Heart left ventricle (tissue), 16 donors: ENCODE results near the gene CCT5. TPM values are rescaled to one million over a fixed set of nuclear protein-coding genes. Genes with fewer than 3 reads are reported as not detected.

Experiments
- ATAC-seq, 4 donors: fragments of 200-7000 bp; cut with Tn5 transposase; one replicate each; pipeline ENCODE4 v1.9.1; 2020 to 2022; ENCODE audit warnings: moderate library complexity in 4 of 4, mild to moderate bottlenecking in 3 of 4, moderate number of reproducible peaks in 1 of 4
- DNase-seq, 5 donors: peaks; one replicate each; pipeline ENCODE4 v3.0.0-alpha.2; 2020
- H3K27ac ChIP-seq, 12 donors: fragments of 200-600 bp; sonication (generic) in 4 of 12; one replicate each; pipeline versions ENCODE4 v1.5.0 to v1.8.0; 2016 to 2022; ENCODE audit warnings: mild to moderate bottlenecking in 2 of 12
- H3K27me3 ChIP-seq, 9 donors: fragments of 200-600 bp; sonication (generic) in 2 of 9; one replicate each; pipeline versions ENCODE4 v1.5.1 to v1.8.0; 2016 to 2022; ENCODE audit warnings: mild to moderate bottlenecking in 3 of 9
- H3K36me3 ChIP-seq, 9 donors: fragments of 200-600 bp; sonication (generic) in 2 of 9; one replicate each; pipeline versions ENCODE4 v1.5.0 to v1.8.0; 2018 to 2022; ENCODE audit warnings: mild to moderate bottlenecking in 2 of 9
- H3K4me1 ChIP-seq, 12 donors: fragments of 200-600 bp; sonication (generic) in 4 of 12; one replicate each; pipeline versions ENCODE4 v1.5.0 to v1.8.0; 2016 to 2022; ENCODE audit warnings: mild to moderate bottlenecking in 3 of 12
- H3K4me3 ChIP-seq, 12 donors: fragments of 200-600 bp; sonication (generic) in 4 of 12; one replicate each; pipeline versions ENCODE4 v1.5.0 to v1.8.0; 2017 to 2022; ENCODE audit warnings: mild to moderate bottlenecking in 9 of 12, moderate library complexity in 4 of 12
- H3K9me3 ChIP-seq, 12 donors: fragments of 200-600 bp; sonication (generic) in 4 of 12; one replicate each; pipeline versions ENCODE4 v1.5.0 to v1.8.0; 2016 to 2022; ENCODE audit warnings: mild to moderate bottlenecking in 1 of 12
- POLR2A ChIP-seq, 2 donors: fragments of 450-650 bp; IDR thresholded peaks; one replicate each; pipeline ENCODE4 v1.6.1; 2017; ENCODE audit warnings: antibody characterized with exemption in 2 of 2, mild to moderate bottlenecking in 2 of 2, moderate library complexity in 2 of 2
- WGBS, 4 donors: extraction: QIAGEN DNeasy Blood & Tissue Kit in 2 of 4; methylation state at CpG; one replicate each; pipeline versions ENCODE4 v1.1.5 to v1.1.7; 2013 to 2018; 5-methylcytosine and 5-hydroxymethylcytosine counted together
- intact Hi-C, 10 donors: fragments of 100-400 bp; cut with DNase I; formaldehyde crosslinking; loops; one replicate each; pipeline versions ENCODE4 v1.11.1 to v1.14.2; 2022
- polyA plus RNA-seq, 2 donors: library from polyadenylated mRNA; stranded (reverse); fragments of 200-250 nt; gene quantifications; one replicate each; pipeline ENCODE4 v1.2.3, GENCODE V29; 2013
- total RNA-seq, 9 donors: library from RNA; depleted of rRNA in 2 of 9; stranded (reverse); fragments of >200 nt in 2 of 9; fragmentation: NEBNext Ultra II Directional in 3 of 9; extraction: Animal tissue kit (Norgen Biotek cat#: 25700) in 3 of 9; gene quantifications; one replicate each; pipeline versions ENCODE4 v1.1.0 to v1.2.4, GENCODE V29; 2016 to 2023
- TF ChIP-seq, protein P1 (sequence below), 12 donors: fragments of 200-600 bp; sonication (generic) in 4 of 12; IDR thresholded peaks; one replicate each; pipeline versions ENCODE4 v1.5.0 to v1.8.0; 2018 to 2022; ENCODE audit warnings: antibody characterized with exemption in 12 of 12, mild to moderate bottlenecking in 5 of 12
- donor health status: ischemic (EF 13 %, LVEDD 7.1; RV severe dilation, severe dysfunction).
- donor health status: healthy with polysubstance abuse.
- donor health status: DM: no; HTN: yes; CAD: no.
- donor health status: DM: no; HTN: no; CAD: no.
- donor health status: ischemic (EF 25% LVEDD 6.9; RV normal size, moderate dysfunction).
- donor health status: ischemic (EF 25% LVEDD 5.7; RV mildly dilated, moderate dysfunction).
- donor health status: healthy.
- donor health status: DM: yes; HTN: yes; CAD: no.
- donor health status: ischemic (EF 35%, LVEDD 5.7; RV mildly dilated, moderate dysfunction).
- donor health status: nonischemic (EF 11% LVEDD 7.7; RV severe dilation, severe dysfunction).
- donor health status: DM: yes; HTN: yes; CAD: no.
- donor health status: PGD.
- donor health status: ischemic (EF 29% LVEDD 5.4; RV normal size, mild dysfunction).
- donor health status: nonischemic (EF 23%, LVEDD 6.1; RV moderate dilation, normal function).

CCT5 gene
- total and polyA plus RNA-seq, 11 donors, result 73.1 to 318 (median 108) TPM

DNA sequence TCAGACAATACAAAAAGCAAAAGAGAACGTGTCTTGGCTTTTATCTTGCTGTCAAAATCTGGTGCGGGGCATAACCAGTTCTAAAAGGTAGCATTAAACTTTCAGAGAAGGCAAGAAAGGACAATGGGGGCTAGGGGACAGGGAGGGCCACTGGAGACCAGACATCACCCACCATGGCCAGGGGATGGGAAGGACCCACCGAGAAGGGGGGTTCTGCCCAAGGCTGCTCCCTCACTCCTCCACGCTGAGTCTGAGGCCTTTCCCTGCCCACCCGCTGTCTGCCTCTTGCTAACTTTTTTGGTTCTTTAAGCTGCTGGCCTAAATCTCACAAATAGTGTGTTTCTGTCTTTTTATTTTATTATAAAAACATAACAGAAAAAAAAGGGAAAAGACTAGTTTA, 34.0 kb upstream of the CCT5 start:
- DNase-seq (no peak), ATAC-seq (no peak)
- intact Hi-C loops, result no loop called here
- no peak for TF ChIP-seq POLR2A (IDR thresholded peaks at IDR 0.05)
- TF ChIP-seq, protein P1, sequence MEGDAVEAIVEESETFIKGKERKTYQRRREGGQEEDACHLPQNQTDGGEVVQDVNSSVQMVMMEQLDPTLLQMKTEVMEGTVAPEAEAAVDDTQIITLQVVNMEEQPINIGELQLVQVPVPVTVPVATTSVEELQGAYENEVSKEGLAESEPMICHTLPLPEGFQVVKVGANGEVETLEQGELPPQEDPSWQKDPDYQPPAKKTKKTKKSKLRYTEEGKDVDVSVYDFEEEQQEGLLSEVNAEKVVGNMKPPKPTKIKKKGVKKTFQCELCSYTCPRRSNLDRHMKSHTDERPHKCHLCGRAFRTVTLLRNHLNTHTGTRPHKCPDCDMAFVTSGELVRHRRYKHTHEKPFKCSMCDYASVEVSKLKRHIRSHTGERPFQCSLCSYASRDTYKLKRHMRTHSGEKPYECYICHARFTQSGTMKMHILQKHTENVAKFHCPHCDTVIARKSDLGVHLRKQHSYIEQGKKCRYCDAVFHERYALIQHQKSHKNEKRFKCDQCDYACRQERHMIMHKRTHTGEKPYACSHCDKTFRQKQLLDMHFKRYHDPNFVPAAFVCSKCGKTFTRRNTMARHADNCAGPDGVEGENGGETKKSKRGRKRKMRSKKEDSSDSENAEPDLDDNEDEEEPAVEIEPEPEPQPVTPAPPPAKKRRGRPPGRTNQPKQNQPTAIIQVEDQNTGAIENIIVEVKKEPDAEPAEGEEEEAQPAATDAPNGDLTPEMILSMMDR (IDR thresholded peaks at IDR 0.05), result no peak
- no peaks in the 10 kb centered on the region for H3K9me3 ChIP-seq
- no peaks in the 10 kb centered on the region for H3K36me3 ChIP-seq
- H3K27ac ChIP-seq, result no peak overlapping the region
- H3K4me1 ChIP-seq, result no peaks in the 10 kb centered on the region
- WGBS, 4 donors, result 86 to 90% (median 87%) methylated on average over 5 of the region's 5 CpGs
- H3K27me3 ChIP-seq, result no peaks in the 10 kb centered on the region
- H3K4me3 ChIP-seq, result no peak overlapping the region

DNA sequence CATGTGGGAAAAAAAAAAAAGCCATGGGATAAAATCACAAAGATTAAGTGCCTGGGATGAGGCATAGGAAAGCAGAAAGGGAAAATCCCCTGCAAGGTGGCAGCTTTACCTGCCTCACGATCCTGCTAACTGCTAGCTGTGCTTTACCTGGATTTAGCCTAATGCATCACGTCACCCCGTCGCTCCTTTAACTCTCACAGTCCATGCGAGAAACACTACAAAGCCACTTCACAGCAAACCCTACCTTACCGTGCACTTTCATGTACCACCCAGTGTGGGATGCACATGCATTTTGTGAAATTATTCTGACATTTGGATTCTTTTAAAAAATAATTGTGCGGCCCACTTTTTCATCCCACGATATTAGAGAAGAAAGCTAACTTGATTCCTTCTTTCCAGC, 31.4 kb upstream of the CCT5 start:
- H3K27me3 ChIP-seq, result no peaks in the 10 kb centered on the region
- DNase-seq (no peak), ATAC-seq (no peak)

DNA sequence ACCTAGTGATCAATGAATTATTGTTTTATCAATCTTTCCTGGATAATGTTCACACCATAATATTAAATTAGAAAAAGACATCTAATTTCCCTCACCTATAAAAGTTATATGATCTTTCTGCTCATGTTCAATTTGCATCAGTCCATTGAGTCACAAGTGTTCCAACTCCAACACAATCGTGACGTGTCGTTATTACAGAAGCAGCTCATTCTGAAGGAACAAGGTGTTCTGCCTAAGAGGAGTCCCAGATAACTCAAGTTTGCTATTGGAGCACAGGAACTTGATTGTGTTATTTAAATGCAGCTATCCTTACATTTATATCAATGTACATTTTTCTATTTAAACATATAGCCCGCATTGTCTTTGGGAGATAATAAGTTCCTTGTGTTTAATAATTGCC, 31.0 kb upstream of the CCT5 start:
- no peaks in the 10 kb centered on the region for H3K4me1 ChIP-seq
- H3K27me3 ChIP-seq, result no peaks in the 10 kb centered on the region
- no peak overlapping the region for H3K27ac ChIP-seq
- DNase-seq (no peak), ATAC-seq (no peak)
- intact Hi-C loops, result no loop called here
- H3K36me3 ChIP-seq, result peaks cover 0 to 8% (median 0%) of the 10 kb centered on the region in 9 donors
- H3K4me3 ChIP-seq, result no peak overlapping the region
- H3K9me3 ChIP-seq, result peaks cover 0 to 3% (median 0%) of the 10 kb centered on the region in 12 donors
- 92 to 95% (median 93%) methylated on average over 4 of the region's 4 CpGs for WGBS, 4 donors
- TF ChIP-seq, protein P1 (IDR thresholded peaks at IDR 0.05), result no peak
- TF ChIP-seq POLR2A (IDR thresholded peaks at IDR 0.05), result no peak

More for the DNA sequence above, 31.4 kb upstream of the CCT5 start:
- Histone ChIP-seq H3K4me3 (no peak overlapping the region), H3K27ac (no peak overlapping the region), H3K4me1 (no peaks in the 10 kb centered on the region), H3K9me3 (no peaks in the 10 kb centered on the region), H3K36me3 (peaks cover 0 to 8% (median 0%) of the 10 kb centered on the region in 9 donors)
- intact Hi-C loops, result no loop called here
- TF ChIP-seq POLR2A (IDR thresholded peaks at IDR 0.05), result no peak
- 88 to 95% (median 92%) methylated on average over 8 of the region's 8 CpGs for WGBS, 4 donors

DNA sequence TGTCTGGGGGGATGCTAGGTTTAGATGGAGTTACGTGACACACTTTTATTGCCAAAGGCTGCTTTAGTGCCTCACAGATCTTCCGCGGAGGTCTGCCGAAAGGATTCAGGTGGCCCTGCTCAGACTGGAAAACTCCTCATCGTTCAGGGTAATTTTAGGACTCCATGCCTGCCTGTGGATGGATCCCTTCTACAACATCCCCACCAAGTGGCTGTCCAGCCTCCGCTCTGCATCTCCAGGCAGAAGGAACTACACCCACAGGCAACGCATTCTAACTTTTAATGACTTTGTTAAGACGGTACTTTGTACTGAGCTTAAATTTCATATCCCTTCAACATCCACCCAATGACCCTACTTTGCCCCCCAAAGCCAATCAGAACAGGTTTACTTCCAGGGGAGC, 29.8 kb upstream of the CCT5 start:
- Histone ChIP-seq H3K4me1 (no peaks in the 10 kb centered on the region), H3K9me3 (peaks cover 0 to 15% (median 0%) of the 10 kb centered on the region in 12 donors), H3K36me3 (peaks cover 0 to 8% (median 0%) of the 10 kb centered on the region in 9 donors), H3K4me3 (no peak overlapping the region), H3K27ac (no peak overlapping the region), H3K27me3 (no peaks in the 10 kb centered on the region)
- DNase-seq (no peak), ATAC-seq (peak in 1 of 4 donors; percentile 28)
- TF ChIP-seq, protein P1 (IDR thresholded peaks at IDR 0.05), result peak in 1 of 12 donors; percentile 22
- TF ChIP-seq POLR2A (IDR thresholded peaks at IDR 0.05), result no peak
- 82 to 90% (median 84%) methylated on average over 4 to 8 of the region's 8 CpGs for WGBS, 4 donors
- intact Hi-C loops, result no loop called here

DNA sequence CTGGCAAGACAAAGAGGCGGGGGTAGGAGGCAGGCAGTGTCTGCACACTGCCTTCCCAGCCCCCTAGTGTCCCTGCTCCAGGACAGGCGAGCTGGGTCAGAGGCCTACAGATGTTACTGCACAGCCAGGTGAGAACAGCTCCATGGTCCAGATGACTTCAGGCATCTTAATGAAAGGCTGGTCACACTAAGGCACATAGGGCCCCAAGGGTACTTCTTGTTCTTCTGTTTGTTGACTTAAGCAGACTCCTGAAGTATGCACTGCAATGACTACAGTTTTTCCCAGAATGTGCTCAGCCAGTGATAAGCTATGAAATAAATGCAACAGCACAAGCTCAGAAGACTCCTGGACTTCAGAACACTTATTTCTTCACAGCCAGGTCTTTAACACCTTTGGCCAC, 27.8 kb upstream of the CCT5 start:
- Histone ChIP-seq H3K4me1 (no peaks in the 10 kb centered on the region), H3K9me3 (peaks cover 0 to 15% (median 0%) of the 10 kb centered on the region in 12 donors), H3K4me3 (no peak overlapping the region), H3K27ac (no peak overlapping the region), H3K27me3 (no peaks in the 10 kb centered on the region), H3K36me3 (peaks cover 0 to 18% (median 3%) of the 10 kb centered on the region in 9 donors)
- intact Hi-C loops, result no loop called here
- WGBS, 4 donors, result 96 to 100% (median 98%) methylated on average over 2 of the region's 2 CpGs; no CpG with 5 or more reads in 1 of the 4 donors
- DNase-seq (no peak), ATAC-seq (no peak)
- TF ChIP-seq, protein P1 (IDR thresholded peaks at IDR 0.05), result no peak
- TF ChIP-seq POLR2A (IDR thresholded peaks at IDR 0.05), result no peak
